RWPE2 (cell line): Measurements from ENCODE around the gene ZSWIM7.
A peak's percentile ranks its signal among the peaks of the same experiment; 100 is the strongest.

Experiments
- ATAC-seq: fragments of 200-7000 bp; cut with Tn5 transposase; 3 replicates; pipeline ENCODE4 v1.9.1; 2021; ENCODE audit warnings: low read depth
- DNase-seq: peaks from one replicate; pipeline ENCODE4 v3.0.0-alpha.2; 2020; ENCODE audit warnings: low spot score
- H3K27ac ChIP-seq: fragments of 450-650 bp; 2 replicates; pipeline ENCODE4 v1.5.1; 2017; ENCODE audit warnings: mild to moderate bottlenecking; ENCODE audit not compliant: poor library complexity, severe bottlenecking
- H3K27me3 ChIP-seq: fragments of 250-450 bp; sonication (Bioruptor Pico); 2 replicates; pipeline ENCODE4 v1.5.1; 2021; ENCODE audit warnings: mild to moderate bottlenecking, moderate library complexity; ENCODE audit not compliant: insufficient read depth, poor library complexity, severe bottlenecking
- H3K36me3 ChIP-seq: fragments of 250-450 bp; sonication (Bioruptor Pico); 2 replicates; pipeline ENCODE4 v1.5.1; 2020; ENCODE audit warnings: low read depth, mild to moderate bottlenecking, moderate library complexity
- H3K4me1 ChIP-seq: fragments of 250-450 bp; sonication (Bioruptor Pico); 2 replicates; pipeline ENCODE4 v1.5.1; 2021; ENCODE audit warnings: mild to moderate bottlenecking, moderate library complexity; ENCODE audit not compliant: insufficient read depth, poor library complexity, severe bottlenecking
- H3K4me3 ChIP-seq: fragments of 250-450 bp; sonication (Bioruptor Pico); 2 replicates; pipeline ENCODE4 v1.5.1; 2021; ENCODE audit warnings: mild to moderate bottlenecking, moderate library complexity; ENCODE audit not compliant: severe bottlenecking
- H3K9me3 ChIP-seq: fragments of 250-450 bp; sonication (Bioruptor Pico); 2 replicates; pipeline ENCODE4 v1.5.1; 2021; ENCODE audit warnings: mild to moderate bottlenecking, moderate library complexity; ENCODE audit not compliant: severe bottlenecking
- CTCF ChIP-seq: fragments of 450-650 bp; IDR thresholded peaks from one replicate; pipeline ENCODE4 v1.5.1; 2017; ENCODE audit warnings: mild to moderate bottlenecking, moderate library complexity; ENCODE audit not compliant: poor library complexity, severe bottlenecking

The ZSWIM7 gene

GRCh38 chr17:15999141-15999973 lies at the start of gene ZSWIM7, which contains the start of gene TTC19:
TSS of gene ZSWIM7 (minus strand) at chr17:15999704. CDS start at chr17:15999594, 110 bp downstream.
TSS of gene TTC19 (plus strand) at chr17:15999824. CDS start at chr17:15999849, 25 bp downstream.
- Histone ChIP-seq H3K36me3 (peaks cover 47% of the 10 kb centered on the region), H3K4me1 (peaks cover 11% of the 10 kb centered on the region), H3K27ac (peak within 1 kb of the TSS; percentile 81), H3K27me3 (no peaks in the 10 kb centered on the region), H3K4me3 (peak within 1 kb of the TSS; percentile 65), H3K9me3 (no peaks in the 10 kb centered on the region)
- peak; percentile 92 for ATAC-seq
- TF ChIP-seq CTCF, result no peak
- DNase-seq, result peak; percentile 96

GRCh38 chr17:16048811-16049449 lies 49.4 kb upstream of the ZSWIM7 start:
- no peaks in the 10 kb centered on the region for H3K9me3 ChIP-seq
- no peaks in the 10 kb centered on the region for H3K4me1 ChIP-seq
- TF ChIP-seq CTCF, result no peak
- H3K4me3 ChIP-seq, result no peak overlapping the region
- no peak overlapping the region for H3K27ac ChIP-seq
- no peaks in the 10 kb centered on the region for H3K27me3 ChIP-seq
- ATAC-seq, result no peak
- DNase-seq, result no peak
- peaks cover 74% of the 10 kb centered on the region for H3K36me3 ChIP-seq

DNA sequence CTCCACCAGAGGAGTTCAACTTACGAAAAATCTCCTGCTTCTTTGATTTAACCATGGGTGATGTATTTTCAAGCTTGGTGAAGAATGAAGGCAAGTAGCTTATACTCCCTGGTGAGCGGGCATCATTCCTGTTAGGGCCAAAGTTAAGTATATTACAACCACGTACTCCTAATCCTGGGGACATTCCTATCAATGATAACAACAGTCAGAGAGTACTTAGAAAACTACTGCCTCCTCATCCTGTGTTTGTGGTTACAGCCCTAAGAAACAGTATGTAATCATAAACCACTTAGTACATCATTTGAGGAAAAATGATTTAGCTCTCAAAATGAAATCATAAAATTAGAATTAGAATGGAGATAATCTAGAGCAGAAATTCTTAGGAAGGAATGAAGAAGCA lies 47.5 kb upstream of the ZSWIM7 start:
- DNase-seq, result no peak
- Histone ChIP-seq H3K27me3 (no peaks in the 10 kb centered on the region), H3K27ac (no peak overlapping the region), H3K4me1 (no peaks in the 10 kb centered on the region), H3K36me3 (peaks cover 83% of the 10 kb centered on the region), H3K4me3 (no peak overlapping the region), H3K9me3 (no peaks in the 10 kb centered on the region)
- no peak for ATAC-seq
- no peak for TF ChIP-seq CTCF

DNA sequence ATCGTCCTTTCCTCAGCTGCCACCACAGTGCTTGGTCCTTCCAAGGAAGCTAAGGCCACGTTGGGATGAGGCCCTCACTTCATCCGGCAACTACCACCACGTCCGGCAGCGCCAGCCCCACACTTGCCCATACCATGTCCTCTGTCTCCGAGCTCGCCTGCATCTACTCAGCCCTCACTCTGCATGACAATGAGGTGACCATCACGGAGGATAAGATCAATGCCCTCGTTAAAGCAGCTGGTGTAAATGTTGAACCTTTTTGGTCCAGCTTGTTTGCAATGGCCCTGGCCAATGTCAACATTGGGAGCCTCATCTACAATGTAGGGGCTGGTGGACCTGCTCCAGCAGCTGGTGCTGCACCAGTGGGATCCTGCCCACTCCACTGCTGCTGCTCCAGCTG lies 45.0 kb upstream of the ZSWIM7 start:
- Histone ChIP-seq H3K36me3 (peaks cover 86% of the 10 kb centered on the region), H3K4me3 (no peak overlapping the region), H3K27ac (no peak overlapping the region), H3K4me1 (no peaks in the 10 kb centered on the region), H3K9me3 (no peaks in the 10 kb centered on the region), H3K27me3 (no peaks in the 10 kb centered on the region)
- no peak for TF ChIP-seq CTCF
- no peak for DNase-seq
- no peak for ATAC-seq
